Transverse colon (tissue), 4 donors: Measurements from ENCODE around the gene CD74.

Experiments
- EP300 ChIP-seq: sonication (generic); formaldehyde crosslinking; IDR thresholded peaks from one replicate; pipeline ENCODE4 v1.6.1; 2017; ENCODE audit warnings: antibody characterized with exemption, low read depth
- POLR2A ChIP-seq: fragments of 450-650 bp; IDR thresholded peaks from one replicate; pipeline ENCODE4 v1.6.1; 2016; ENCODE audit warnings: antibody characterized with exemption, mild to moderate bottlenecking, moderate library complexity
- POLR2AphosphoS5 ChIP-seq, 3 donors: sonication (generic); formaldehyde crosslinking; IDR thresholded peaks; one replicate each; pipeline ENCODE4 v1.6.1; 2016; ENCODE audit warnings: antibody characterized with exemption in 3 of 3
- TF ChIP-seq, protein P1 (sequence below), 5 experiments: fragments of 200-600 bp in 3 of 5; fragments of 450-650 bp in 2 of 5; sonication (generic) in 3 of 5; IDR thresholded peaks; 1 replicate in 2 of 5; 2 replicates in 3 of 5; pipeline ENCODE4 v1.5.1; 2016 to 2017; ENCODE audit warnings: antibody characterized with exemption in 5 of 5, inconsistent platforms in 3 of 5, mild to moderate bottlenecking in 2 of 5, moderate library complexity in 1 of 5

DNA sequence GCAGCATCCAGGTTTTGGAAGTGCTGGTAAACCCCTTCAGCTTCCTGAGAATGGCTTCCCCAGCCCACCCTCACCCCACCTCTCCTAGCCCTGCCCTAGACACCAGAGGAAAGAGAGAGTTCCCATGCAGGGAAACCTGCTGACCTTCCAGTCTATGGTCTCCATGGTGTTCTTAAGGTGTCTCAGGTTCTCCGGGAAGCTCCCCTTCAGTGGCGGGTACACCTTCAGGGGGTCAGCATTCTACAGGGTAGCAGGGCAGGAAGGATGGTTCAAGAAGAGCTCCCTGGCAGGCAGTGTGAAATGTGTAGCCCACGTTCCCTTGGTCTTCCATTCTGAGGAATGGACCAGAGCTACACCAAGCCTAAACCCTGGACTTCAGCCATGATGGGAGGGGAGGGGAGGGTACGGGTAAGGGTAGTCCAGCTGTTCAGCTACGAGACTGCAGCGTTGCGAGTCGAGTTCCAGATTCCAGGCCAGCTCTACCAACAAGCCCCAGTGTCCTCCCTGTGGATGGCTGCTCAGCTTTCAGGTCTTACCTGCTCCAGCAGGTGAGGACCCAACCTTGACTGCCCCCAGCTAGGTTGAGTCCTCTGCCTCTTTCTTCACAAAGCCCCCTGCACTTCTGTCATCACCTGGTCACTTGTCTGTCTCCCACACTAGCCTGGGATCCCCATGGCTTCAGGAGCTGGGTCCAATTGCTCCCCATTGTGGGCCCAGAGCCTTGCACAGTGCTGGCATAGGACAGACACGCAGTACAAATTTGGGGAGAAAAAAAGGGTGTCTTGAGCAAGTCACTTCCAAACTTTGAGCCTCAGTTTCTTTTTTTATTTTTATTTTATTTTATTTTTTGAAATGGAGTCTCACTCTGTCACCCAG is 7.5 kb downstream of the CD74 start:
- no peak for TF ChIP-seq EP300
- TF ChIP-seq, protein P1, sequence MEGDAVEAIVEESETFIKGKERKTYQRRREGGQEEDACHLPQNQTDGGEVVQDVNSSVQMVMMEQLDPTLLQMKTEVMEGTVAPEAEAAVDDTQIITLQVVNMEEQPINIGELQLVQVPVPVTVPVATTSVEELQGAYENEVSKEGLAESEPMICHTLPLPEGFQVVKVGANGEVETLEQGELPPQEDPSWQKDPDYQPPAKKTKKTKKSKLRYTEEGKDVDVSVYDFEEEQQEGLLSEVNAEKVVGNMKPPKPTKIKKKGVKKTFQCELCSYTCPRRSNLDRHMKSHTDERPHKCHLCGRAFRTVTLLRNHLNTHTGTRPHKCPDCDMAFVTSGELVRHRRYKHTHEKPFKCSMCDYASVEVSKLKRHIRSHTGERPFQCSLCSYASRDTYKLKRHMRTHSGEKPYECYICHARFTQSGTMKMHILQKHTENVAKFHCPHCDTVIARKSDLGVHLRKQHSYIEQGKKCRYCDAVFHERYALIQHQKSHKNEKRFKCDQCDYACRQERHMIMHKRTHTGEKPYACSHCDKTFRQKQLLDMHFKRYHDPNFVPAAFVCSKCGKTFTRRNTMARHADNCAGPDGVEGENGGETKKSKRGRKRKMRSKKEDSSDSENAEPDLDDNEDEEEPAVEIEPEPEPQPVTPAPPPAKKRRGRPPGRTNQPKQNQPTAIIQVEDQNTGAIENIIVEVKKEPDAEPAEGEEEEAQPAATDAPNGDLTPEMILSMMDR (IDR thresholded peaks at IDR 0.05) = no peak
- no peak for TF ChIP-seq POLR2A
- no peak for TF ChIP-seq POLR2AphosphoS5 (IDR thresholded peaks at IDR 0.05)
